NCI-H187 (cell line): ENCODE measurements around the gene TSPAN7.

Source experiments
- DNase-seq, 2 experiments: peaks; one replicate each; lab custom pipeline; 2025; lab: John Stamatoyannopoulos, UW

Gene TSPAN7

DNA sequence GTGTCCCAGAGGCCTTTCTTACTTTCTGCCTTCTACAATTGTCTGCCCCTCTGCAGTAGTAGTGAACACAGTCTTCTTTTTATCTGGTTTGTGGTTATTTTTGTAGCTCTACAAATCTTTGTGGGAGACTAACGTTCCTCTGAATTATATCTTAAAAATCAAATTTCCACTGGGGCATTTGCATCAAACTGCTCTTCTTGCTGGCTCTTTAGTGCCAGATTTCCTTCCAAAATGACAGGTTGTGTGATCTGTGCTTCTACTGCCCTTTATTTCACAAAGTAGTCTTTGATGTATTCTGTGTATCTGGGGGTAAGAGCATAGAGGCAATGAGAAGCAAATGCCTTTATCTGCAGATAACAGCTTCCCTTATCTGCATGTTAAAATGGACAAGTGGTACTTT, 34.5 kb downstream of the TSPAN7 start:
- DNase-seq = no peak

- DNase-seq = no peak
Measured at GRCh38 chrX:38596939-38597338, 35.6 kb downstream of the TSPAN7 start.

DNA sequence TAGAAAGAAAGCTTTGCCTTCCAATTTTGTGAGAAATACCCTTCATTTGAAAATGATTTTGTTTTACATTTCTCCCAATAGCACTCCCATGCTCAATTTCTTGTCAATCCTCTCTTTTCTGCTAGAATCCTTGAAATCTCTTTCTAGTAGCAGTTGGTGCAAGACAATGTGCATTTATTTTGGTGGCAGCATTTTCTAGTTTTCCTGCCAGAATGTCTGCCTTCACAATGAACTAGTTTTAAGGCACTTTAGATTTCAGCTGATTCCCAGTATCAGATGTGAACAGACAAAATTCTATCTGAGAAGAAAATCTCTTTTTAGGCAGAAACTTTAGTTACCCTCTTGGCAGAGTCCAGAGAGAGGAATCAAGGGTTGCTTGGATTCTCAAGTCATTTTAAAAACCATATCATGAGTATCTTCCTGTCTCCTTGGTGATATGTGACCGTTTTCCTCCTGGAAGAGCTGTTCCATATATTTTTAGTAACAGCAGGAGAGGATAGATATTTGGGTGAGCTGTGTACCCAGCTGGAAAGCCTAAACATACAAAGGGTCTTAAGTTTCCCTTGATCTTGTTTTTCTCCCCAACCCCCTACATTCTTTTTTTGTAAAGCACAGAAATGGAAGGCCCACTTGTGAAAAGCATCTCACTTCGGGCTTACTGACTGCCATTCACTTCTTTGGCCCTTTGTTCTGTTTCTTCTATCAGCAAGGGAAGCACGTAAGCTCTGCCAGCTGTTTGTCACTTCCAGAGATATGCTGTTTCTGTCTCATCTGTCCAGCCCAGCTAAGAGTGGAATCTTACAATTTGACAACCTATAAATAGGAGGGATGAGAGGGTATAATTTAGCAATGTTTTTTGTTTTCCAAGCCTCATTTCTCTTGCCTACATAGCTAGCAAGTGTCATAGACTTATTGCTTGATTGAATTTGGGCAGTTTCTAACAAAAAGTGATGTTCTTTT, 38.7 kb downstream of the TSPAN7 start:
- DNase-seq = no peak

DNA sequence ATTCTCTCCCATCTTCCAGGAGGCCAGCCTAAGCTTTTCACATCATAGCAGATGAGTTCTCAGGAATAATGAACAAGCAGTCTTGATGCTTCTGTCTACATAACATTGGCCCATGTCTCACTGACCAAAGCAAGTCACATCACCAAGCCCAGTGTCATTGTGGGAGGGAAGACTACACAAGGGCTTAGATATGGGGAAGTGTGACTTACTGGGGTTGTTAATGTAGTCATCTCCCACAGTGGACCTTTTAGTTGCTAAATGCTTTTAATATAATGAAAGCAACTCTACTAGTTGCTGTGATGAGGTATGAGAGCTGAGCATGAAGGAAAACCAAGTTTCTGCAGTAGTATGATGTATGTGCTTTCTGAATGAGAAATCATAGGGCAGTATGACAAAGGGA, 40.5 kb downstream of the TSPAN7 start:
- DNase-seq = no peak

DNA sequence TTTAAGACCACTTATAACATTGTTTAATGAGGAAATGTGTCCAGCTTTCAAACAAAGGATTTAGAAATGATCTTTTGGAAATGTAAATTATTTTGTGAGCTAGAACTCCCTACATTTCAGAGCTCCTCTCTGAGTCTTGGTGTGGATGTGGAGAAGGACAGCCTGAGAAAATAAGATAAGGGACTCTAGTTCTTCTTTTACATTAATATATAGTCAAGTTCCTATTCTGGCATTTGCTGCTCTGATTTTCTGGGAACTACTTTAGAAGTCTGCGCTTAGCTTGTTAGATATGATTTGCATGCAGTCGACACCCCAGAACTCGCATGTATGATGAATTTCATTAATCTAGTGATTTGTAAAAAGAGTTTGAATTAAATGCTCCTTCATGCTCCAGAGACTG, 45.5 kb downstream of the TSPAN7 start:
- no peak for DNase-seq

DNA sequence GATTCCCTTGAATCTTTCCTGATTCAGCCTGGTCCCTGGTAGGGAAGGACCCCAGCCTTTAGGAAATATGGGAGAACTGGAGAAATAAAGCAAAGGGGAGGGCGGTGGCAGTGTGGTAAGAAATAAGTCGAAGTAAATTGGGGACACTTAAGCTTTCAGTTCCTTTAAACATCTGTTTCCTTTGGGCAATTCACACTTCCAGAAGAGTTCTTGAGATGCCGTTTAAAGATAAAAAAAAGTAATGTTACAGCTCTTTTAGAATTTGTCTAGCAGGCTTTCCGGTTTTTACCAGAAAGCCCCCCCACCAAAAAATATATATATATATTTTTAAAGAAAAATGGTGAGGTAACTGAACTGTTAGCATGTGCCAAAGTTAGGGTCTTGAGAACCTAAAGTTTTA, 46.6 kb downstream of the TSPAN7 start:
- no peak for DNase-seq

GRCh38 chrX:38610849-38611248, 49.5 kb downstream of the TSPAN7 start:
- no peak for DNase-seq

GRCh38 chrX:38612281-38612680, 50.9 kb downstream of the TSPAN7 start:
- no peak for DNase-seq

DNA sequence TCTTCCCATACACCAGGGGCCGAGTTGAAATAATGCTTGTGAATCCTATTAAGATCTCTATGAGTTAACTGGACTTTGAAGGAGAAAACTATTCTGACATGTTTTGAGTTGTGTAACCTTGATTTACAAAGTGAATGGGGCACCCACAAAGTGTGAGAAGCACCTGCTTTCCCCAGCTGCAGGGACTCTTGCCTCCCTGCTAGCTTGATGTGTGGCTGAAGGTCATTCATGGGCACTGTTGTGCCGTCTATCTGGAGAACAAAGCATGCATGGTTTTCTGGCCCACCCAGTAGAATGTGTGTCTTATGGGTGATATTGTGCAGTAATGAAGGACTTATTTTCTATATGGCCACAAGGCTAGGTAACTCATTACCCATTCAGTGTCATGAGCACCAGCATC, 53.1 kb downstream of the TSPAN7 start:
- DNase-seq = no peak

- no peak for DNase-seq
Measured at GRCh38 chrX:38616904-38617303, 55.6 kb downstream of the TSPAN7 start.

DNA sequence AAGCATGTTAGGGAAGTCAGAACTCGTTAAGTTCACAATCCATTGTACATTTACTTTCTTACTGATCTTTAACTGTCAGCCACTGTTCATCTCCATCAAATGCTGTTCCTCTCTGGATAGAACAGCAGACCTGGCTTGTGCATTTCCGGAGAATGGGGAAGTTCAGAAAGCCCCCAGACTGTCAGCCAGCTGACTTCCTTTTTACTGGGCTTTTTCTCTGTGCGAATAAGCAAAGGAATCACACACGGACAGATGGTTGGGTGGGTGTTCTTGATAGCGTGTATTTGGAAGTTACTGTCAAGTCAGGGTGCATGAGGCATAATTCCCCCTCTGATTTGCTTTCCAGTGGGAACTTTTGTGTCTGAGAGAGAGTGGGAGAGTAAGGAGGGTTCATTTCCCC, 56.8 kb downstream of the TSPAN7 start:
- DNase-seq = no peak

DNA sequence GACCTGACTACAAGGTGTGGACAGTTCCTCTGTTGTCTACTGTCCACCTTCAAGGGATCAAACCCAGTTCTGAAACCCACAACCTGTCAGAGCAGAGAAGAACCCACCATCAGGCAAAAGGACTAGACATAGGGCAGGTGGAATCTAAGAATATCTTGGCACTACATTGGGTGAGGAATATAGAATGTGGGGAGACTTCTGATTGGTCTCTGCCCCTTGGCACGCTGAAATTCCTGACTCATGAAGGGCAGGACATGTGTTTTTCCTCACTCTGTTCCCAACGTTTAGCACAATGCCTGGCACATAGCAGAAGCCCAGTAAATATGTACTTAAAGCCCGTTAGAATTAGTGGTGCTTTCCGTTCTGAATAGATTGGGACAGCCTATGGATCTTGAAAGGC, 59.3 kb downstream of the TSPAN7 start:
- DNase-seq = no peak

- no peak for DNase-seq
Measured at GRCh38 chrX:38626296-38626695, 65.0 kb downstream of the TSPAN7 start.

DNA sequence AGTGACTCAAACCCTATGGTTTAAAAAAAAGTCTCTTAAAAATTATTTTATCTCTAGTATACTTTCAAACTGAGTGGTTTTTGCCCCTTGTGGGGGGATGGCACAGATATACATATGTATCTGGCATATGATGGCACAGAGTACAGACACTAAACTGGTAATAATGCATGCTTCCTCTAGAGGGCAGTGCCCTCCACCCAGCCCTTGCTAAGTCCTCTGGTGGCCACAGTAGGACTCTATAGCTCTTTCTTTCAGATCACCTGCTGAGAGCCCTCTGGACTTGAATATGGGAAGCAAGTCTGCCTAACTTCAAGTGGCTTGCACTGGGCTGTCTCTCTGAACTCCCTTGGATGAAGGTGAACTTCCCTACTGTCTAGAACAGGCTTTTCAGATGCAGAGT, 66.3 kb downstream of the TSPAN7 start:
- no peak for DNase-seq

DNA sequence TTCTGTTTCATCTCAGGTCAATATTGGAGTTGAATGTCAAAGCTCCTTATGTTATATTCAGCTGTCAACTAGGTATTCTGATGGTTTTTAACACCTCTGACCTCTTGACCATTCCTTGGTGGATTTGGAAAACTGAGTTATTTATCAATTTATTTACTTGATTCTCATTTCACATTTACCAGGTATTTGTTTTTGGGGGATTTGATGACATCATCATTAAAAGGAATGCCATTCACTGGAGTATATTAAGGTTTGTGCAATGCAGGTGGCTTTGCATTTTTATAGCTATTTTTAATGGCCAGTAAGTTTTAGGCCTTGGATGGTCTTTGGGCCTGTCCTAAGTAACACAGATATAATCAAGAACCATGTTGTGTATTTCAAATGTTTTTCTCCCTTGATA, 67.2 kb downstream of the TSPAN7 start:
- DNase-seq = no peak

GRCh38 chrX:38632516-38632915, 71.2 kb downstream of the TSPAN7 start:
- DNase-seq = no peak

- no peak for DNase-seq
Measured at GRCh38 chrX:38634665-38635064, 73.3 kb downstream of the TSPAN7 start.

- no peak for DNase-seq
Measured at GRCh38 chrX:38636949-38637819, 75.8 kb downstream of the TSPAN7 start.

DNA sequence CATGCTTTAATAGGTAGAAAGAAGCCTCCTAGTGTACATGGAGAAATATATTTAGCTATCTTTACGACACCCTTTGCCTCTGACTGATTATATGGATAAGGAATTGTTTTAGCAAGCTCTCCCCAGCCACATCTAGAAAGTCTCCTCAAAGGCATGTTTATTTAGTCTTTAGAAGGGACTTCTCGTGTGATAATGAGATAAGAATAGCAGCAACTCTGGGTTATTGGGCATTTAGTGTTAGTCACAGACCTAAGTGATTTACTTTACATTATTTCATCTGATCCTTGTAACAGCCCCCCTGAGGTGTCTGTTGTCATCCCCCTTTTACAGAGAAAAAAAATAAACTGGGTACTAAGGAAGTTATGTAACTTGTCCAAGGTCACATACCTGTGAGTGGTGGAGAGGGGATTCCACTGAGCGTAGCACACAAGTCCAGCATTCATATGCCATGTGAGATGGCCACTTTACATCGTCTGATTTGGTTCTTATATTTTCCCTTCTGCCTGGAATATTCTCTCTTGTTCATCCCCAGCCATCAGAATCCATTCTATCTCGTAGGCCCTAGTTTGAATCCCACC, 77.7 kb downstream of the TSPAN7 start:
- no peak for DNase-seq

DNA sequence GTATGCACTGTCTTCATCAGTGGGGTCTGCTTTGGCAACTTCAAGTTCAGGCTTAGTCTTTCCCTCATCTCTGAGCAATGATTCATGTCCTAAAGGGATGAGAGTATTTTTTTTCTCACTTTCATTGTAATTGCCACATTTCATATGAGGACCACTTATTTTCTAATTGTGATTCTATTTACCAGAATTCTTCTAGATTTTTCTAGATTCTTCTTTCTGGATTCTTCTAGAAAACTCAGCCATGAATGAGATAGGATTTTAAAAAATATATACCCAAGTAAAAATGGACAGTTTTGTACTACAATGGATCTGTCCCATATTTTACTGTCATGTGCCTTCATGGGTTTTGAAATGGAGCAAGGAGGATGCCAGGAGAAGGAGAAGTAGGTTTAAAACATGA, 78.4 kb downstream of the TSPAN7 start:
- DNase-seq = no peak

- DNase-seq = no peak
Measured at GRCh38 chrX:38641197-38641596, 79.9 kb downstream of the TSPAN7 start.

- DNase-seq = no peak
Measured at GRCh38 chrX:38643903-38644302, 82.6 kb downstream of the TSPAN7 start.

GRCh38 chrX:38646129-38646528, 84.8 kb downstream of the TSPAN7 start:
- DNase-seq = no peak
